ENCODE data around the gene SPATA6L. TPM values are rescaled to one million over a fixed set of nuclear protein-coding genes. Genes with fewer than 3 reads are reported as not detected.
A peak's percentile ranks its signal among the peaks of the same experiment; 100 is the strongest.
"Not testable (repeated sequence)": the region's sequence is repeated elsewhere in the genome, so short reads cannot be mapped to it uniquely, and the experiment has no call there.

The SPATA6L gene
- total RNA-seq, 1 donor from 2014 or later: 1.2 TPM

DNA sequence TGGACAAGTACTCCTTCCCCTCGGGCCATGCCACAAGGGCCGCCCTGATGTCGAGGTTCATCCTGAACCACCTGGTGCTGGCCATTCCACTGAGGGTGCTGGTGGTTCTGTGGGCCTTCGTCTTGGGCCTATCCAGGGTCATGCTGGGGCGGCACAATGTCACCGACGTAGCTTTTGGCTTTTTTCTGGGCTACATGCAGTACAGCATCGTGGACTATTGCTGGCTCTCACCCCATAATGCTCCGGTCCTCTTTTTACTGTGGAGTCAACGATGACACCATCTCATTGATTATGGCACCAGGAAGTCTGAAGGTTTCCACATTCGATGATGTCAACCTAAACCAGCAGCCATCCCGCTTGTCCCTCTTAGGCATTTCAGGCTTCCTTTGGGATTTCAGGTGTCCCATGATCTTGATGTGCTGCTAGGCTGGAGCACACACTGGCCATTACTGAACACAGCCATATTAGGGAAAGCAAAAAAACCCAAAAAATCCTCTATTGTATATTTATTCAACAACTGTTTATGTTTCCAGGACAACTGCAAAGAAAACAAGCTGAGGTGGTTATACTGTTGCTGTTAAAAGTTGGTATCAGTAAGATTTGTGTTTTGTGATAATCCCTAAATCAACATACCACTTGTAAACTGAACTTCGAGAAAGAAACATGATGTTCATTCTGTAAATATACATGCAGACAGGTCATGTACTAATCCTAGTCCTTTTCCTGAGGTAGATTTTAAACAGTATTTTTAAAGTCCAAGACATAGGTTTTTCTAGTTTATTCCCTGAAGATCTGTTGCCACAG lies 3.1 kb downstream of the SPATA6L start:
- no peak for DNase-seq (ENCODE audit: extremely low spot score, unreplicated experiment)
- H3K4me1 Mint-ChIP-seq (ENCODE audit: unreplicated experiment): peaks cover 51% of the 10 kb centered on the region
- no peaks in the 10 kb centered on the region for H3K9me3 Mint-ChIP-seq (ENCODE audit: unreplicated experiment)
- H3K4me3 Mint-ChIP-seq (ENCODE audit: unreplicated experiment): peak overlapping the region; percentile 90
- H3K36me3 Mint-ChIP-seq (ENCODE audit: unreplicated experiment): no peaks in the 10 kb centered on the region
- TF ChIP-seq, protein P1, sequence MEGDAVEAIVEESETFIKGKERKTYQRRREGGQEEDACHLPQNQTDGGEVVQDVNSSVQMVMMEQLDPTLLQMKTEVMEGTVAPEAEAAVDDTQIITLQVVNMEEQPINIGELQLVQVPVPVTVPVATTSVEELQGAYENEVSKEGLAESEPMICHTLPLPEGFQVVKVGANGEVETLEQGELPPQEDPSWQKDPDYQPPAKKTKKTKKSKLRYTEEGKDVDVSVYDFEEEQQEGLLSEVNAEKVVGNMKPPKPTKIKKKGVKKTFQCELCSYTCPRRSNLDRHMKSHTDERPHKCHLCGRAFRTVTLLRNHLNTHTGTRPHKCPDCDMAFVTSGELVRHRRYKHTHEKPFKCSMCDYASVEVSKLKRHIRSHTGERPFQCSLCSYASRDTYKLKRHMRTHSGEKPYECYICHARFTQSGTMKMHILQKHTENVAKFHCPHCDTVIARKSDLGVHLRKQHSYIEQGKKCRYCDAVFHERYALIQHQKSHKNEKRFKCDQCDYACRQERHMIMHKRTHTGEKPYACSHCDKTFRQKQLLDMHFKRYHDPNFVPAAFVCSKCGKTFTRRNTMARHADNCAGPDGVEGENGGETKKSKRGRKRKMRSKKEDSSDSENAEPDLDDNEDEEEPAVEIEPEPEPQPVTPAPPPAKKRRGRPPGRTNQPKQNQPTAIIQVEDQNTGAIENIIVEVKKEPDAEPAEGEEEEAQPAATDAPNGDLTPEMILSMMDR (IDR thresholded peaks at IDR 0.05): no peak
- H3K27ac Mint-ChIP-seq (ENCODE audit: unreplicated experiment): peak overlapping the region; percentile 76
- H3K27me3 Mint-ChIP-seq (ENCODE audit: unreplicated experiment): peaks cover 5% of the 10 kb centered on the region

DNA sequence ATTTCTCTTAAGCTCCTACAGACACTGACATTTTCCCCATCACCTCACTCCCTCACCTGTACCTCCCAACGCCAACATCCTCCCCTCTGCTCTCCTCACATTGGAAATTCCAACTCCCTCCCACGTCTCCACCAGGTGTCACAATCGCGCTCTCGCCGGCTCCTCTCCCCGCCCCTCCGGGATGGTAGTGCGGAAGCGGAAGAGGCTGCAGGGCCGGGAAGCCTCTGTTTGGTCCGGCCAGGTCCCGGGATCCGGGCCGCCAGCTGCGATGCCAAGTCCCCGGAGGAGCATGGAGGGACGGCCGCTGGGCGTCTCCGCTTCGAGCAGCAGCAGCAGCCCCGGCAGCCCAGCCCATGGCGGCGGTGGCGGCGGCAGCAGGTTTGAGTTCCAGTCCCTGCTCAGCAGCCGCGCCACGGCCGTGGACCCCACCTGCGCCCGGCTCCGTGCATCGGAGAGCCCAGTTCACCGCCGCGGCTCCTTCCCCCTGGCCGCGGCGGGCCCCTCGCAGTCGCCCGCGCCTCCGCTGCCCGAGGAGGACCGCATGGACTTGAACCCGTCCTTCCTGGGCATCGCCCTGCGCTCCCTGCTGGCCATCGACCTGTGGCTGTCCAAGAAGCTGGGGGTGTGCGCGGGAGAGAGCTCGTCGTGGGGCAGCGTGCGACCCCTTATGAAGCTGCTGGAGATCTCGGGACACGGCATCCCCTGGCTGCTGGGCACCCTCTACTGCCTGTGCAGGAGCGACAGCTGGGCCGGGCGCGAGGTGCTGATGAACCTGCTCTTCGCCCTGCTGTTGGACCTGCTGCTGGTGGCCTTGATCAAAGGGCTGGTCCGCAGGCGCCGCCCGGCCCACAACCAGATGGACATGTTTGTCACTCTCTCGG lies 3.9 kb downstream of the SPATA6L start, which contains the start of gene PLPP6:
TSS of gene PLPP6 (plus strand) at position 187 of the 881 bp plus-strand sequence. CDS start at position 269, 82 bp downstream.
- Mint-ChIP-seq H3K27me3 (ENCODE audit: unreplicated experiment) (peaks cover 1% of the 10 kb centered on the region), H3K4me3 (ENCODE audit: unreplicated experiment) (peak within 1 kb of the TSS; percentile 90), H3K9me3 (ENCODE audit: unreplicated experiment) (no peaks in the 10 kb centered on the region), H3K27ac (ENCODE audit: unreplicated experiment) (peak within 1 kb of the TSS; percentile 88), H3K36me3 (ENCODE audit: unreplicated experiment) (no peaks in the 10 kb centered on the region), H3K4me1 (ENCODE audit: unreplicated experiment) (peaks cover 51% of the 10 kb centered on the region)
- TF ChIP-seq, protein P1 (IDR thresholded peaks at IDR 0.05): peak; percentile 59
- DNase-seq (ENCODE audit: extremely low spot score, unreplicated experiment): peak; percentile 92

DNA sequence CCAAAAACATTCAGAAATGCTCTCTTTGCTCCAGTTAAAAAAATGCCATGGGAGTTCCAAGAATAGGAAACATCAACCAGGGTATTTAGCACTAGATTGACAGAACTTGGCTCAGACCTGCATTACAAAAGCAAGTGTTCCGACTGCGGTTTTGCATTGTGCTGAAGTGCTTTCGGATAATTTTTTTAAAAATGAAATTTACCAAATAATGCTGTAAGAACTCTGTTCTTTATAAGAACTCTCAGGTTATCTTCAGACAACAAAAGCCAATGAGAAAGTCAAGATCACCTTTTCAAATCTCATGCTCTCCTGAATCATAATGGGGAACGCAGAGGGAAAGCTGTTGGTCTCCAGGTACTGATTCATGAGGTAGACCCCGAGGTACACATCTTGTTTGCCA lies 4.7 kb downstream of the SPATA6L start:
- Mint-ChIP-seq H3K27ac (ENCODE audit: unreplicated experiment) (peak overlapping the region; percentile 88), H3K4me3 (ENCODE audit: unreplicated experiment) (peak overlapping the region; percentile 90), H3K4me1 (ENCODE audit: unreplicated experiment) (peaks cover 49% of the 10 kb centered on the region), H3K36me3 (ENCODE audit: unreplicated experiment) (no peaks in the 10 kb centered on the region), H3K9me3 (ENCODE audit: unreplicated experiment) (no peaks in the 10 kb centered on the region), H3K27me3 (ENCODE audit: unreplicated experiment) (no peaks in the 10 kb centered on the region)
- TF ChIP-seq, protein P1 (IDR thresholded peaks at IDR 0.05): no peak
- DNase-seq (ENCODE audit: extremely low spot score, unreplicated experiment): no peak

DNA sequence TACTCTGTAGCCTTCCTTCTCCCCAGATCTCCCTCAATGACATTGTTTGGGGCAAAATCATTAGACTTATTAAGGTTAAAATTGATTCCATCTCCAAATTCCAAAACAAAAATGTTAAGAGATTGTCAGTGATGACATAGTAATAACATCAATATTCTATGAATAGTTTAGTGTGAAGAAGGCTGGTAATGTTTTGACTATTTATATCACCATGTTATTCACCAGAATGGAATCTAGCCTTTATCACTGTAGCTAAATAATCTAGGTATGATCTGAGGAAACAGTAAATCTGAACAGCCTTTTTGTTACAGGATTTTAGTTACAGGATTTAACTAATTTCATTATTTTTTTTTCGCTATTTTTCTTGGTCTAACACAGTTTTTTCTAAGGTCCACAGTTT lies 5.1 kb downstream of the SPATA6L start:
- TF ChIP-seq, protein P1 (IDR thresholded peaks at IDR 0.05): no peak
- H3K4me1 Mint-ChIP-seq (ENCODE audit: unreplicated experiment): peaks cover 44% of the 10 kb centered on the region
- H3K9me3 Mint-ChIP-seq (ENCODE audit: unreplicated experiment): no peaks in the 10 kb centered on the region
- no peaks in the 10 kb centered on the region for H3K27me3 Mint-ChIP-seq (ENCODE audit: unreplicated experiment)
- H3K36me3 Mint-ChIP-seq (ENCODE audit: unreplicated experiment): no peaks in the 10 kb centered on the region
- H3K4me3 Mint-ChIP-seq (ENCODE audit: unreplicated experiment): peak overlapping the region; percentile 90
- DNase-seq (ENCODE audit: extremely low spot score, unreplicated experiment): no peak
- peak overlapping the region; percentile 88 for H3K27ac Mint-ChIP-seq (ENCODE audit: unreplicated experiment)

DNA sequence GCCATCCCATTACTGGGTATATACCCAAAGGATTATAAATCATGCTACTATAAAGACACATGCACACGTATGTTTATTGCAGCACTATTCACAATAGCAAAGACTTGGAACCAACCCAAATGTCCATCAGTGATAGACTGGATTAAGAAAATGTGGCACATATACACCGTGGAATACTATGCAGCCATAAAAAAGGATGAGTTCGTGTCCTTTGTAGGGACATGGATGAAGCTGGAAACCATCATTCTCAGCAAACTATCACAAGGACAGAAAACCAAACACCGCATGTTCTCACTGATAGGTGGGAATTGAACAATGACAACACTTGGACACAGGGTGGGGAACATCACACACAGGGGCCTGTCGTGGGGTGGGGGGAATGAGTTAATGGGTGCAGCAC lies 5.6 kb downstream of the SPATA6L start:
- peaks cover 39% of the 10 kb centered on the region for H3K4me1 Mint-ChIP-seq (ENCODE audit: unreplicated experiment)
- not testable (repeated sequence) for H3K9me3 Mint-ChIP-seq (ENCODE audit: unreplicated experiment); H3K27me3 Mint-ChIP-seq (ENCODE audit: unreplicated experiment); H3K36me3 Mint-ChIP-seq (ENCODE audit: unreplicated experiment); H3K4me3 Mint-ChIP-seq (ENCODE audit: unreplicated experiment); DNase-seq (ENCODE audit: extremely low spot score, unreplicated experiment); H3K27ac Mint-ChIP-seq (ENCODE audit: unreplicated experiment)
